ENCODE results near the gene PLXNA4. TPM values are rescaled to one million over a fixed set of nuclear protein-coding genes. Genes with fewer than 3 reads are reported as not detected.

Gene PLXNA4
- total and polyA plus RNA-seq, 2 donors (not counting 1 experiment from before 2014, with no cell fraction given): not detected

DNA sequence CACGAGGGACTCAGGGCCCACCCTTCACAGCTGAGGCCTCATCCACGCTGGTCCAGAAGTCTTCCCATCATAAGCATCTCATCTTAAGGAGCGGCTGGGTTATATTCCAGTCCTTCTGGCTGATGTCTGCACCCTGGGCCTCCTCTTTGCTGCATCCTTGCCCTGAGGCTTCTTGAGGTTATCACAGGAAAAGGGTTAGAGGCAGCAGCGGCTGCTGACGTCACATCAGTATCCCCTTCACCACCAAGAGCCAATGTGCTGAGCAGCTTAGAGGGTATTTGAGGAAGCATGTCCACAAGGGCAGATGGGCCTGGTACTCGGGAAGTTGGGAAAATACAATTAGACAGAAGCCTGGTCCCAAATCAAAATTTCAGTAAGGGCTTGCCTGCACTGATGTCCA lies 125.1 kb downstream of the PLXNA4 start:
- ATAC-seq (ENCODE audit: low read depth) (no peak), DNase-seq (no peak)
- ChIA-PET CTCF (no interaction called here), POLR2A (no interaction called here)
- Mint-ChIP-seq H3K4me1 (no peaks in the 10 kb centered on the region), H3K4me3 (no peak overlapping the region), H3K27ac (no peak overlapping the region), H3K9me3 (ENCODE audit: insufficient read depth) (no peaks in the 10 kb centered on the region), H3K27me3 (peaks cover 7% of the 10 kb centered on the region)
- Histone ChIP-seq H3K36me3 (replicated peaks in 1 of 2; ENCODE audit: control extremely low read depth in 1 of 2, control insufficient read depth in 1 of 2, extremely low read depth in 1 of 2, insufficient read depth in 2 of 2, low read length in 1 of 2) (no peaks in the 10 kb centered on the region), H3K9me3 (ENCODE audit: control extremely low read depth in 1 of 3, control insufficient read depth in 2 of 3, insufficient read depth in 1 of 3, low read length in 2 of 3) (no peaks in the 10 kb centered on the region), H3K4me1 (ENCODE audit: control insufficient read depth in 2 of 2, insufficient read depth in 2 of 2, low read length in 2 of 2) (no peaks in the 10 kb centered on the region), H3K4me2 (replicated peaks; ENCODE audit: low read depth, low read length, poor library complexity, severe bottlenecking) (no peak overlapping the region), H3K79me2 (ENCODE audit: control insufficient read depth, insufficient read depth, low read length) (no peaks in the 10 kb centered on the region), H3K9ac (ENCODE audit: low read length) (no peak overlapping the region), H3K27me3 (replicated peaks in 1 of 4; ENCODE audit: control extremely low read depth in 1 of 4, control insufficient read depth in 3 of 4, insufficient read depth in 4 of 4, low read length in 3 of 4) (no peaks in the 10 kb centered on the region), H4K20me1 (ENCODE audit: control insufficient read depth, insufficient read depth, low read length, poor library complexity, severe bottlenecking) (no peaks in the 10 kb centered on the region), H3K27ac (ENCODE audit: low read length in 2 of 2) (no peak overlapping the region), H3K4me3 (ENCODE audit: control extremely low read depth in 1 of 5, extremely low read depth in 1 of 5, insufficient read depth in 1 of 5, low read depth in 2 of 5, low read length in 4 of 5) (no peak overlapping the region), H2AFZ (ENCODE audit: insufficient read depth, low read depth, low read length, poor library complexity, severe bottlenecking) (no peak overlapping the region)
- 85% methylated on average over 2 of the region's 6 CpGs for WGBS (ENCODE audit: insufficient coverage)
- intact Hi-C loops (cut with micrococcal nuclease): no loop called here
- TF ChIP-seq EZH2 (IDR thresholded peaks at IDR 0.05; ENCODE audit: borderline replicate concordance, insufficient read depth, low read depth, low read length, poor library complexity, severe bottlenecking): no peak
- TF ChIP-seq, protein P1, sequence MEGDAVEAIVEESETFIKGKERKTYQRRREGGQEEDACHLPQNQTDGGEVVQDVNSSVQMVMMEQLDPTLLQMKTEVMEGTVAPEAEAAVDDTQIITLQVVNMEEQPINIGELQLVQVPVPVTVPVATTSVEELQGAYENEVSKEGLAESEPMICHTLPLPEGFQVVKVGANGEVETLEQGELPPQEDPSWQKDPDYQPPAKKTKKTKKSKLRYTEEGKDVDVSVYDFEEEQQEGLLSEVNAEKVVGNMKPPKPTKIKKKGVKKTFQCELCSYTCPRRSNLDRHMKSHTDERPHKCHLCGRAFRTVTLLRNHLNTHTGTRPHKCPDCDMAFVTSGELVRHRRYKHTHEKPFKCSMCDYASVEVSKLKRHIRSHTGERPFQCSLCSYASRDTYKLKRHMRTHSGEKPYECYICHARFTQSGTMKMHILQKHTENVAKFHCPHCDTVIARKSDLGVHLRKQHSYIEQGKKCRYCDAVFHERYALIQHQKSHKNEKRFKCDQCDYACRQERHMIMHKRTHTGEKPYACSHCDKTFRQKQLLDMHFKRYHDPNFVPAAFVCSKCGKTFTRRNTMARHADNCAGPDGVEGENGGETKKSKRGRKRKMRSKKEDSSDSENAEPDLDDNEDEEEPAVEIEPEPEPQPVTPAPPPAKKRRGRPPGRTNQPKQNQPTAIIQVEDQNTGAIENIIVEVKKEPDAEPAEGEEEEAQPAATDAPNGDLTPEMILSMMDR (IDR thresholded peaks at IDR 0.05): no peak

DNA sequence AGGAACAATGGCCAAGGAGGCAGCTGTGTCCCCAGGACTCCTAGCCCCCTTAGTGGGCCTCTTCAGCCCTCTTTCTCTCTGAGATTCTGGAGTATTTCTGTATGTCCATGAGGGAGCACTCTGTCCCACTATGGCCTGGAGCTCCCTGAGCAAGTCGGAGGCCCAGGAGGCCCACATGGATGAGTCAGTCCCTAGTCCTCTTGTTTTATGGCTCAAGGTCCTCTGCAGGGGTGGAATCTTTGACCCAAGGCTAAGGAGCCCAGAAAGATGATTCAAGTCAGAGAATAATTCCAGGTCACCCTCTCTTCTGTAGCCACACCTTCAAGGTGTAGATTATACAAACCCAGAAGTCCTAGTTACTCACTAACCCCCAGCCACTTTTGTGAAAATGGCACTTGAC lies 125.6 kb downstream of the PLXNA4 start:
- H4K20me1 ChIP-seq (ENCODE audit: control insufficient read depth, insufficient read depth, low read length, poor library complexity, severe bottlenecking): no peaks in the 10 kb centered on the region
- ChIA-PET POLR2A (no interaction called here), CTCF (no interaction called here)
- no peaks in the 10 kb centered on the region for H3K4me1 ChIP-seq (ENCODE audit: control insufficient read depth in 2 of 2, insufficient read depth in 2 of 2, low read length in 2 of 2)
- H3K27ac Mint-ChIP-seq: no peak overlapping the region
- no peaks in the 10 kb centered on the region for H3K36me3 ChIP-seq (replicated peaks in 1 of 2; ENCODE audit: control extremely low read depth in 1 of 2, control insufficient read depth in 1 of 2, extremely low read depth in 1 of 2, insufficient read depth in 2 of 2, low read length in 1 of 2)
- no peak overlapping the region for H3K9ac ChIP-seq (ENCODE audit: low read length)
- no peak for ATAC-seq (ENCODE audit: low read depth)
- no peak overlapping the region for H3K4me2 ChIP-seq (replicated peaks; ENCODE audit: low read depth, low read length, poor library complexity, severe bottlenecking)
- no peaks in the 10 kb centered on the region for H3K9me3 ChIP-seq (ENCODE audit: control extremely low read depth in 1 of 3, control insufficient read depth in 2 of 3, insufficient read depth in 1 of 3, low read length in 2 of 3)
- no peak overlapping the region for H2AFZ ChIP-seq (ENCODE audit: insufficient read depth, low read depth, low read length, poor library complexity, severe bottlenecking)
- no peaks in the 10 kb centered on the region for H3K79me2 ChIP-seq (ENCODE audit: control insufficient read depth, insufficient read depth, low read length)
- WGBS (ENCODE audit: insufficient coverage): 75% methylated on average over 1 of the region's 1 CpG
- H3K9me3 Mint-ChIP-seq (ENCODE audit: insufficient read depth): no peaks in the 10 kb centered on the region
- no peaks in the 10 kb centered on the region for H3K27me3 ChIP-seq (replicated peaks in 1 of 4; ENCODE audit: control extremely low read depth in 1 of 4, control insufficient read depth in 3 of 4, insufficient read depth in 4 of 4, low read length in 3 of 4)
- H3K27me3 Mint-ChIP-seq: peaks cover 7% of the 10 kb centered on the region
- no peak overlapping the region for H3K4me3 Mint-ChIP-seq
- H3K27ac ChIP-seq (ENCODE audit: low read length in 2 of 2): no peak overlapping the region
- H3K4me1 Mint-ChIP-seq: no peaks in the 10 kb centered on the region
- intact Hi-C loops (cut with micrococcal nuclease): no loop called here
- TF ChIP-seq, protein P1 (IDR thresholded peaks at IDR 0.05): no peak
- no peak for TF ChIP-seq EZH2 (IDR thresholded peaks at IDR 0.05; ENCODE audit: borderline replicate concordance, insufficient read depth, low read depth, low read length, poor library complexity, severe bottlenecking)
- no peak overlapping the region for H3K4me3 ChIP-seq (ENCODE audit: control extremely low read depth in 1 of 5, extremely low read depth in 1 of 5, insufficient read depth in 1 of 5, low read depth in 2 of 5, low read length in 4 of 5)
- no peak for DNase-seq

All from B cell (primary cell).